GM12878 (cell line): ENCODE data around the gene NUDT16L1. TPM values are rescaled to one million over a fixed set of nuclear protein-coding genes. Genes with fewer than 3 reads are reported as not detected.

ENCODE experiments used
- ATAC-seq: fragments of 200-7000 bp; cut with Tn5 transposase; 3 replicates; pipeline ENCODE4 v1.9.1; 2020; ENCODE audit warnings: mild to moderate bottlenecking, moderate library complexity
- BruUV-seq: library from RNA; stranded (reverse); fragments of 400-500 nt; replicated peaks from 2 replicates; lab custom pipeline; 2021; lab: Mats Ljungman, UMichigan
- CTCF ChIA-PET: fragments of 300-600 bp; sonication (Branson Sonifier 250); formaldehyde crosslinking; extraction: SDS; loops from one replicate; lab custom pipeline; 2021; ENCODE audit warnings: inconsistent platforms; lab: Yijun Ruan, JAX
- POLR2A ChIA-PET: fragments of 350-600 bp; formaldehyde crosslinking; extraction: SDS; loops from one replicate; lab custom pipeline; 2021; ENCODE audit warnings: inconsistent platforms; lab: Charles Lee
- RAD21 ChIA-PET: fragments of 300-600 bp; sonication (Branson Sonifier 250); formaldehyde crosslinking; loops from one replicate; lab custom pipeline; 2023; ENCODE audit warnings: antibody characterized with exemption; ENCODE audit not compliant: unreplicated experiment; lab: Charles Lee
- SMC1A ChIA-PET: fragments of 300-600 bp; sonication (Branson Sonifier 250); formaldehyde crosslinking; loops from one replicate; lab custom pipeline; 2023; ENCODE audit not compliant: unreplicated experiment, uncharacterized antibody; lab: Charles Lee
- DNase-seq: peaks from one replicate; pipeline ENCODE4 v3.0.0-alpha.2; 2011; ENCODE audit warnings: low read depth, low spot score
- FAIRE-seq: peaks from 3 replicates; lab custom pipeline; 2011; peaks lifted over from hg19 to GRCh38; lab: Jason Lieb, UNC
- H2AFZ ChIP-seq: 2 replicates; pipeline ENCODE4 v1.6.0; 2011; ENCODE audit warnings: low read depth, low read length, control low read depth; ENCODE audit not compliant: control insufficient read depth
- H3K27ac ChIP-seq: 2 replicates; pipeline ENCODE4 v1.5.1; 2011; ENCODE audit warnings: control low read depth; ENCODE audit not compliant: control insufficient read depth, insufficient read depth
- H3K27me3 ChIP-seq, 2 experiments: replicated peaks in 1 of 2; 2 replicates each; pipeline versions ENCODE4 v1.6.0 to v1.6.1; 2011; ENCODE audit warnings: low read length in 1 of 2; ENCODE audit not compliant: control insufficient read depth in 2 of 2, insufficient read depth in 2 of 2
- H3K36me3 ChIP-seq, 2 experiments: 2 replicates each; pipeline ENCODE4 v1.5.1; 2011; ENCODE audit warnings: low read length in 1 of 2; ENCODE audit not compliant: control insufficient read depth in 2 of 2, insufficient read depth in 2 of 2
- H3K4me1 ChIP-seq: 2 replicates; pipeline ENCODE4 v1.6.1; 2011; ENCODE audit warnings: mild to moderate bottlenecking, low read length, moderate library complexity, mixed read lengths; ENCODE audit not compliant: control insufficient read depth, insufficient read depth
- H3K4me2 ChIP-seq: 2 replicates; pipeline ENCODE4 v1.6.0; 2011; ENCODE audit warnings: control low read depth; ENCODE audit not compliant: control insufficient read depth, insufficient read depth
- H3K4me3 ChIP-seq: fragments of 200-600 bp; sonication (generic); 2 replicates; pipeline ENCODE4 v1.5.1; 2016
- H3K79me2 ChIP-seq: 2 replicates; pipeline ENCODE4 v1.6.0; 2011; ENCODE audit warnings: low read length; ENCODE audit not compliant: control insufficient read depth, insufficient read depth
- H3K9ac ChIP-seq: 2 replicates; pipeline ENCODE4 v1.8.0; 2011; ENCODE audit warnings: low read length, control low read depth, mixed read lengths; ENCODE audit not compliant: control insufficient read depth, insufficient read depth
- H3K9me3 ChIP-seq: replicated peaks from 3 replicates; pipeline ENCODE4 v1.5.1; 2011; ENCODE audit warnings: mild to moderate bottlenecking, low read length; ENCODE audit not compliant: control insufficient read depth, insufficient read depth
- H4K20me1 ChIP-seq: 2 replicates; pipeline ENCODE4 v1.6.0; 2011; ENCODE audit not compliant: control insufficient read depth, insufficient read depth
- BMI1 ChIP-seq: fragments of 450-650 bp; IDR thresholded peaks from 2 replicates; pipeline ENCODE4 v1.6.1; 2016; ENCODE audit warnings: mild to moderate bottlenecking, moderate library complexity, borderline replicate concordance
- IKZF2 ChIP-seq, 2 experiments: fragments of 450-650 bp; IDR thresholded peaks; 2 replicates each; pipeline ENCODE4 v1.6.1; 2017; ENCODE audit warnings: mild to moderate bottlenecking in 2 of 2, moderate library complexity in 2 of 2
- KDM1A ChIP-seq: fragments of 200-600 bp; sonication (generic); IDR thresholded peaks from 2 replicates; pipeline ENCODE4 v1.6.1; 2016; ENCODE audit warnings: borderline replicate concordance
- NR2F1 ChIP-seq: fragments of 450-650 bp; conservative IDR thresholded peaks from 2 replicates; pipeline ENCODE4 v1.6.1; 2017; ENCODE audit warnings: mild to moderate bottlenecking
- SMARCA5 ChIP-seq: fragments of 450-650 bp; IDR thresholded peaks from 2 replicates; pipeline ENCODE4 v1.6.1; 2017; ENCODE audit warnings: mild to moderate bottlenecking
- TAF1 ChIP-seq: IDR thresholded peaks from 2 replicates; pipeline ENCODE4 v1.6.1; 2011; ENCODE audit warnings: mild to moderate bottlenecking, low read depth, low read length, borderline replicate concordance
- ZZZ3 ChIP-seq: IDR thresholded peaks from 2 replicates; pipeline ENCODE4 v1.6.1; 2011; ENCODE audit warnings: low read depth; ENCODE audit not compliant: control insufficient read depth, insufficient read length
- WGBS: methylation state at CpG from one replicate; pipeline ENCODE4 v1.1.6; 2016; ENCODE audit warnings: low lambda C conversion rate; ENCODE audit not compliant: insufficient replicate concordance, insufficient coverage; ENCODE audit errors: missing lambda C conversion rate; 5-methylcytosine and 5-hydroxymethylcytosine counted together
- in situ Hi-C: fragments of 300-500 bp; cut with MboI; formaldehyde crosslinking; loops from 9 replicates; pipeline ENCODE4 v1.14.3; 2018; ENCODE audit warnings: mixed read lengths
- intact Hi-C: fragments of 100-400 bp; cut with micrococcal nuclease; formaldehyde crosslinking; loops from one replicate; pipeline ENCODE4 v1.14.2; 2022; ENCODE audit not compliant: unreplicated experiment
- polyA plus RNA-seq, 11 experiments: library from polyadenylated mRNA; depleted of rRNA in 4 of 11; unstranded in 6 of 11; stranded (reverse) in 5 of 11; fragments of >200 nt; fragmentation: Nextera tagmentation in 4 of 11; fragmentation: Illumina TruSeq in 1 of 11; extraction: Ambion mirVana in 4 of 11; extraction: Trizol in 1 of 11; gene quantifications; 1 replicate in 1 of 11; 2 replicates in 10 of 11; pipeline versions ENCODE4 v1.2.1 to v1.2.3, GENCODE V29; 2011 to 2016; ENCODE audit warnings: inconsistent platforms in 2 of 11, missing spikeins in 2 of 11, low read depth in 1 of 11
- total RNA-seq, 4 experiments: library from RNA; depleted of rRNA in 3 of 4; stranded (reverse); fragments of >200 nt in 3 of 4; fragmentation: Illumina TruSeq in 1 of 4; extraction: Trizol in 1 of 4; gene quantifications; 2 replicates each; pipeline versions ENCODE4 v1.2.1 to v1.2.3, GENCODE V29; 2013 to 2021
- TF ChIP-seq, protein P1 (sequence below): IDR thresholded peaks from 2 replicates; pipeline ENCODE4 v1.6.1; 2012; ENCODE audit warnings: low read depth, low read length, improper control_type of control experiment
- TF ChIP-seq, protein P2 (sequence below): fragments of 450-650 bp; IDR thresholded peaks from 2 replicates; pipeline ENCODE4 v1.6.1; 2017; ENCODE audit warnings: borderline replicate concordance
- TF ChIP-seq, protein P3 (sequence below): fragments of 450-650 bp; formaldehyde crosslinking; IDR thresholded peaks from 2 replicates; pipeline ENCODE4 v1.4.0; 2020; ENCODE audit warnings: mild to moderate bottlenecking, moderate library complexity
- TF ChIP-seq, protein P4 (sequence below): fragments of 450-650 bp; IDR thresholded peaks from 2 replicates; pipeline ENCODE4 v1.6.1; 2017; ENCODE audit warnings: low read depth, mild to moderate bottlenecking, moderate library complexity
- TF ChIP-seq, protein P5 (sequence below): fragments of 450-650 bp; IDR thresholded peaks from 2 replicates; pipeline ENCODE4 v1.6.1; 2018; ENCODE audit warnings: mild to moderate bottlenecking, low read depth, moderate library complexity; ENCODE audit not compliant: partially characterized antibody

Gene NUDT16L1
- total and polyA plus RNA-seq, 10 of the 15 experiments (the other 5 are each of a cell fraction or from before 2014, with no cell fraction given) = 1.4 to 77.7 (median 28.9) TPM

DNA sequence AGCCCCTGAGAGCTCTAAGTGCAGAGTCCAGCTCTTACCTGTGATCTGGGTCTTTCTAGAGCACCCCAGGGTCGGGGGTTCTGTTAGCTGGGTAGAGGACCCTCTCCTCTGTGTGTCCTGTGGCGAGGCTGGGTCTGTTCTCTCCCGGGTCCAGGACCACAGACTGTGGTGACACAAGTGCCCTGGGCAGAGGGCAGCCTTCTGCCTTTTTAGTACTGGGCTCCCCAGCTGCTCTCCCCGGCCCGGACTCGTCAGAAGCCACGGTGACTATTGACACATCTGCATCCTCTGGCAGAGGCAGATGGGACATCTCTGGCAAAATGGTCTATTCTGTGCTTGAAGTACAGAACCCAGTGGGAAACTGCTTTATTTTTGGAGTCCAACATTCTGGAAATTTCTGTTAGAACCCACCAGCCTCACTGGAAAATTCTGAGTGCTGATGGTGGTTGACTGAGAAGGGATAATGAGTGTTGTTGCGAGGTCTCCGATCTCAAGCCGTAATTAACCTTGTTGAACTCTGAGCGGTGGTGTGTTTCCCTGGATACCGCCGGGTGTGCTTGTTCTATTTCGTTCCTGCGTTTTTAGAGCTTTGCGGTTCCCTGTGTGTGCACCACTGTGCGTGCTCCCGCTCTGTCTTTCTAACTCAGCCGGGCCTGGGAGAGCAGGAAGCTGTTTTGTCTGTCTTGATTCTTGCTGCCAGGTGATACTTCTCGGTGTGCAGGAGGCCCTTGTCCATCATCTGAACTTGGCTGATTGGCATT, 26.0 kb upstream of the NUDT16L1 start:
- Histone ChIP-seq H3K27me3 (no peaks in the 10 kb centered on the region), H4K20me1 (no peaks in the 10 kb centered on the region; the same call in 1 of the 2 replicates), H3K27ac (no peak overlapping the region), H3K9me3 (no peaks in the 10 kb centered on the region), H3K36me3 (peaks cover 16 to 31% of the 10 kb centered on the region in 2 experiments; a peak in 3 of 4 replicates), H3K4me1 (peaks cover 16% of the 10 kb centered on the region), H3K9ac (no peak overlapping the region), H3K4me3 (no peak overlapping the region), H3K79me2 (no peaks in the 10 kb centered on the region), H2AFZ (no peak overlapping the region), H3K4me2 (no peak overlapping the region)
- CTCF ChIA-PET = no interaction called here
- intact Hi-C loops (no loop called here), in situ Hi-C loops (no loop called here)
- FAIRE-seq (no peak), ATAC-seq (no peak), DNase-seq (no peak)
- SMC1A ChIA-PET = no interaction called here
- BruUV-seq = no TSS peak
- POLR2A ChIA-PET = no interaction called here
- RAD21 ChIA-PET = no interaction called here
- 98% methylated on average over 20 of the region's 20 CpGs for WGBS
- no peak for TF ChIP-seq TAF1
- TF ChIP-seq, protein P1, sequence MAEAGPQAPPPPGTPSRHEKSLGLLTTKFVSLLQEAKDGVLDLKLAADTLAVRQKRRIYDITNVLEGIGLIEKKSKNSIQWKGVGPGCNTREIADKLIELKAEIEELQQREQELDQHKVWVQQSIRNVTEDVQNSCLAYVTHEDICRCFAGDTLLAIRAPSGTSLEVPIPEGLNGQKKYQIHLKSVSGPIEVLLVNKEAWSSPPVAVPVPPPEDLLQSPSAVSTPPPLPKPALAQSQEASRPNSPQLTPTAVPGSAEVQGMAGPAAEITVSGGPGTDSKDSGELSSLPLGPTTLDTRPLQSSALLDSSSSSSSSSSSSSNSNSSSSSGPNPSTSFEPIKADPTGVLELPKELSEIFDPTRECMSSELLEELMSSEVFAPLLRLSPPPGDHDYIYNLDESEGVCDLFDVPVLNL = no peak
- no peak for TF ChIP-seq IKZF2 (IDR thresholded peaks at IDR 0.05)
- TF ChIP-seq BMI1 = no peak
- TF ChIP-seq, protein P2, sequence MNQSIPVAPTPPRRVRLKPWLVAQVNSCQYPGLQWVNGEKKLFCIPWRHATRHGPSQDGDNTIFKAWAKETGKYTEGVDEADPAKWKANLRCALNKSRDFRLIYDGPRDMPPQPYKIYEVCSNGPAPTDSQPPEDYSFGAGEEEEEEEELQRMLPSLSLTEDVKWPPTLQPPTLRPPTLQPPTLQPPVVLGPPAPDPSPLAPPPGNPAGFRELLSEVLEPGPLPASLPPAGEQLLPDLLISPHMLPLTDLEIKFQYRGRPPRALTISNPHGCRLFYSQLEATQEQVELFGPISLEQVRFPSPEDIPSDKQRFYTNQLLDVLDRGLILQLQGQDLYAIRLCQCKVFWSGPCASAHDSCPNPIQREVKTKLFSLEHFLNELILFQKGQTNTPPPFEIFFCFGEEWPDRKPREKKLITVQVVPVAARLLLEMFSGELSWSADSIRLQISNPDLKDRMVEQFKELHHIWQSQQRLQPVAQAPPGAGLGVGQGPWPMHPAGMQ = no peak
- TF ChIP-seq, protein P3, sequence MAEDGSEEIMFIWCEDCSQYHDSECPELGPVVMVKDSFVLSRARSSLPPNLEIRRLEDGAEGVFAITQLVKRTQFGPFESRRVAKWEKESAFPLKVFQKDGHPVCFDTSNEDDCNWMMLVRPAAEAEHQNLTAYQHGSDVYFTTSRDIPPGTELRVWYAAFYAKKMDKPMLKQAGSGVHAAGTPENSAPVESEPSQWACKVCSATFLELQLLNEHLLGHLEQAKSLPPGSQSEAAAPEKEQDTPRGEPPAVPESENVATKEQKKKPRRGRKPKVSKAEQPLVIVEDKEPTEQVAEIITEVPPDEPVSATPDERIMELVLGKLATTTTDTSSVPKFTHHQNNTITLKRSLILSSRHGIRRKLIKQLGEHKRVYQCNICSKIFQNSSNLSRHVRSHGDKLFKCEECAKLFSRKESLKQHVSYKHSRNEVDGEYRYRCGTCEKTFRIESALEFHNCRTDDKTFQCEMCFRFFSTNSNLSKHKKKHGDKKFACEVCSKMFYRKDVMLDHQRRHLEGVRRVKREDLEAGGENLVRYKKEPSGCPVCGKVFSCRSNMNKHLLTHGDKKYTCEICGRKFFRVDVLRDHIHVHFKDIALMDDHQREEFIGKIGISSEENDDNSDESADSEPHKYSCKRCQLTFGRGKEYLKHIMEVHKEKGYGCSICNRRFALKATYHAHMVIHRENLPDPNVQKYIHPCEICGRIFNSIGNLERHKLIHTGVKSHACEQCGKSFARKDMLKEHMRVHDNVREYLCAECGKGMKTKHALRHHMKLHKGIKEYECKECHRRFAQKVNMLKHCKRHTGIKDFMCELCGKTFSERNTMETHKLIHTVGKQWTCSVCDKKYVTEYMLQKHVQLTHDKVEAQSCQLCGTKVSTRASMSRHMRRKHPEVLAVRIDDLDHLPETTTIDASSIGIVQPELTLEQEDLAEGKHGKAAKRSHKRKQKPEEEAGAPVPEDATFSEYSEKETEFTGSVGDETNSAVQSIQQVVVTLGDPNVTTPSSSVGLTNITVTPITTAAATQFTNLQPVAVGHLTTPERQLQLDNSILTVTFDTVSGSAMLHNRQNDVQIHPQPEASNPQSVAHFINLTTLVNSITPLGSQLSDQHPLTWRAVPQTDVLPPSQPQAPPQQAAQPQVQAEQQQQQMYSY (CRISPR knock-in tag) = no peak
- TF ChIP-seq, protein P4, sequence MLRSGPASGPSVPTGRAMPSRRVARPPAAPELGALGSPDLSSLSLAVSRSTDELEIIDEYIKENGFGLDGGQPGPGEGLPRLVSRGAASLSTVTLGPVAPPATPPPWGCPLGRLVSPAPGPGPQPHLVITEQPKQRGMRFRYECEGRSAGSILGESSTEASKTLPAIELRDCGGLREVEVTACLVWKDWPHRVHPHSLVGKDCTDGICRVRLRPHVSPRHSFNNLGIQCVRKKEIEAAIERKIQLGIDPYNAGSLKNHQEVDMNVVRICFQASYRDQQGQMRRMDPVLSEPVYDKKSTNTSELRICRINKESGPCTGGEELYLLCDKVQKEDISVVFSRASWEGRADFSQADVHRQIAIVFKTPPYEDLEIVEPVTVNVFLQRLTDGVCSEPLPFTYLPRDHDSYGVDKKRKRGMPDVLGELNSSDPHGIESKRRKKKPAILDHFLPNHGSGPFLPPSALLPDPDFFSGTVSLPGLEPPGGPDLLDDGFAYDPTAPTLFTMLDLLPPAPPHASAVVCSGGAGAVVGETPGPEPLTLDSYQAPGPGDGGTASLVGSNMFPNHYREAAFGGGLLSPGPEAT = no peak
- TF ChIP-seq SMARCA5 = no peak
- no peak for TF ChIP-seq ZZZ3
- no peak for TF ChIP-seq NR2F1
- TF ChIP-seq, protein P5, sequence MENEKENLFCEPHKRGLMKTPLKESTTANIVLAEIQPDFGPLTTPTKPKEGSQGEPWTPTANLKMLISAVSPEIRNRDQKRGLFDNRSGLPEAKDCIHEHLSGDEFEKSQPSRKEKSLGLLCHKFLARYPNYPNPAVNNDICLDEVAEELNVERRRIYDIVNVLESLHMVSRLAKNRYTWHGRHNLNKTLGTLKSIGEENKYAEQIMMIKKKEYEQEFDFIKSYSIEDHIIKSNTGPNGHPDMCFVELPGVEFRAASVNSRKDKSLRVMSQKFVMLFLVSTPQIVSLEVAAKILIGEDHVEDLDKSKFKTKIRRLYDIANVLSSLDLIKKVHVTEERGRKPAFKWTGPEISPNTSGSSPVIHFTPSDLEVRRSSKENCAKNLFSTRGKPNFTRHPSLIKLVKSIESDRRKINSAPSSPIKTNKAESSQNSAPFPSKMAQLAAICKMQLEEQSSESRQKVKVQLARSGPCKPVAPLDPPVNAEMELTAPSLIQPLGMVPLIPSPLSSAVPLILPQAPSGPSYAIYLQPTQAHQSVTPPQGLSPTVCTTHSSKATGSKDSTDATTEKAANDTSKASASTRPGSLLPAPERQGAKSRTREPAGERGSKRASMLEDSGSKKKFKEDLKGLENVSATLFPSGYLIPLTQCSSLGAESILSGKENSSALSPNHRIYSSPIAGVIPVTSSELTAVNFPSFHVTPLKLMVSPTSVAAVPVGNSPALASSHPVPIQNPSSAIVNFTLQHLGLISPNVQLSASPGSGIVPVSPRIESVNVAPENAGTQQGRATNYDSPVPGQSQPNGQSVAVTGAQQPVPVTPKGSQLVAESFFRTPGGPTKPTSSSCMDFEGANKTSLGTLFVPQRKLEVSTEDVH = no peak
- TF ChIP-seq KDM1A = no peak
